Activated CD4-positive, CD25-positive, alpha-beta regulatory T cell treated with anti-CD3 and anti-CD28 coated beads, Interleukin-2, amount 50 U/mL, for 24 hours (primary cell): ENCODE data around the gene CRKL.

ENCODE experiments used
- ATAC-seq, 2 donors: fragments of 150-1000 bp; cut with Tn5 transposase; one replicate each; pipeline ENCODE4 v1.10.0; 2021; ENCODE audit warnings: mild to moderate bottlenecking in 1 of 2, moderate library complexity in 1 of 2

Gene CRKL

GRCh38 chr22:20997536-20998257, 80.5 kb downstream of the CRKL start:
- ATAC-seq: no peak

DNA sequence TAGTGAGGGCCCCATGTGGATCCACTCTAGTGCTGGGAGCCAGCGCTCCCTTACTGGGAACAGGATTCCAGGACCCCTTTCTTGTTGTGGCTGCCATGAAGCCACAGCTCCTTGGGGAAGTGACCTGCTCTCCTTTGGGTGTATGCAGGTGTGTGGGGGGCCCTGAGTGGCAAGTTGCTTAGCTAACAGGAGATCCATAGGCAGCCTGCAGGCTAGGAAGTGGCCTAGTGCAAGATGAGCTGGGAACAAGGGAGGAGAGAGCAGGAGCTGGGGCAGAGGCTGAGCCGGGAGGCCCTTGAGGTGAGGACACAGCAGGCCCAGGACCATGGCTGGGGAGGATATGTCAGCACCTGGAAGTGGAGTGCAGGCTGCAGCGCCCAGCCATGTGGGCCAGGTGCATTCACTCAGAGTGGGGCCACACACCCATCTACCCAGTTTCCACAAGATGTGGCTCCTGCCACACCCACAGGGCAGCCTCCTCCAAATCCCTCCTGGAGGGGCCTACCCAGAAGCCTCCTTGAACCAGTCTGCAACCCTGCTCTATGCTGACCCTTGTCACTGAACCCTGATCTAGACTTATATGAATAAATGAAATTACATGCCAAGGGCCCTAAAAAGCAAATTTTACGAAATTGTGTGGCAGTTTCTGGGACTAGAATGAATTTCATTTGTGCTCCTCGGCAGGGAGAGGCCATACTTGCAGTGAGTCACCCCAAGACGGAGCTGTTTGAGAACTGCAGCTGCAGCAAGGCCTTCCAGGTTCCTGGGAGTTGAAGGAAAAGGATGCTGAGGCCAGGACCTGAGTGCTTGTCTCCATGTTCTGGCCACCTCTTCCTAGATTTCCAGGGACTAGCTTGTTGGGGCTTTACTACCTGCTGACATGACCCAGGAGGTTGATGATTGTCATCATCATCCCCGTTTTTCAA, 81.5 kb downstream of the CRKL start:
- no peak for ATAC-seq

- ATAC-seq: no peak
Measured at GRCh38 chr22:20999350-21000206, 82.4 kb downstream of the CRKL start.

DNA sequence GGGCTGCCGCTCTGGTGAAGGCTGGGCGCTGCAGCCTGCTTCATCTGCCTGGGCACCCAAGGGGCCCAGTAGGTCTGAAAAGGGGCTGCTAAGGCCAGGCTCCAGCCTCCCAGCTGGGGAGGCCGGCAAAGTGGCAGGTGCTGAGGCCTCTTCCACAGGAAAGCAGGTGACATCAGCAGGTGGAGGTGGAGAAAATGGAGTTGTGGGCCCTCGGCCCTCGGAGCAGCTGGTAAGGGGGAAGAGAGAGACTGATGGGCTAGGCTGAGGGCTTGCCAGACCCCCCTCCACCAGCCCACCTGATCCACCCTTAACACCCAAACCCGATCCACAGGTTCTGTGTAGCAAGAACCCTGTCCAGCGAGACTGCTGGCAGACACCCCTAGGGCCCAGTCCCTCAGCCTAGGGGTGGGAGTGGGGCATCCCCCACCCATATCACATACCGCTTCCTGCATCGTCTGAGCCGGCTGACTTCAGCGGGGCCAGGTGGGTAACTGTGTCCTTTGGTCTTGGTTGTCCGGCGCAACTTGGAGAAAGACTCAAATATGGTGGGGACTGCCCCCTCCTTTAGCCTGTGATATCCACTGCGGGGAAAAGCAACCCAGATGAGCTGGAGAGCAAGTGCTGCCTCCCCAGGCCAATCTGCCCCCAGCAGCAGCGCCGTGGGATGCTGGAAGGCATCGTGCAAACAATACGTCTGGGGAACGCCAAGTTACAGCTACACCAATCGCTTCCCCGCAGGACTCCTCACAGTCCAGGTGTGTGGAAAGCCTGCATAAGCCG, 83.2 kb downstream of the CRKL start:
- ATAC-seq: no peak

DNA sequence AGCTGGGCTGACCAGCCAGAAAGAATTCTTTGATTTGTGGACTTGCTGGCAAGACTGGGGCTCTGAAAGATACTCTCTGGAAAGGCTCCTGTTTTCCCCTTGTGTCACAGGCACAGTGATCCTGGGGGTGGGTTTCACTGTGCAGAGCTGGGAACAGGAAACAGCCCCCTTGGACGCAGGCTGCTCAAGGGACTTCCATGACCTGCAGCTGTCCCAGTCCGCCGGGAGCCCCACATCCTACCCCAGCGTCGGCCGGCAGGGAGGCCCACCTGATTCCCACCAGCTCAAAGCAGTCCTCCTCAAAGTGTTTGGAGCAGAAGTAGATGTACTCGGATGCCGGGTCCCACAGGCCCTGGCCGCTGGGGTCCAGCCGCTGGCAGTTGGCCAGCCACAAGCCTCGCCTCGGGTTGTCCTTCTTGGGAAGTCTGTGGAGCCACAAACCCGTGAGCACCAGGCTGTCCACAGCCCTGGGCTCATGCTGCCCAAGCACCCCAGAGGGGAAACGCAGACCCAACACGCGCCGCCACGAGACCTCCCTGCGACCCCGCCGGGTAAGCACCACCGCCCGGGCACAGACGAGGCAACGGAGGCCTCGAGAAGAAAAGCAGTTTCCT, 83.9 kb downstream of the CRKL start:
- no peak for ATAC-seq

- peak; percentile 94 for ATAC-seq
Measured at GRCh38 chr22:21001601-21002325, 84.6 kb downstream of the CRKL start, which contains the start of gene THAP7. Gene THAP7 (minus strand): TSS chr22:21002118. CDS start chr22:21001911, 207 bp downstream.
